SIG-M5 treated with dmso at 0.1 percent for 504 hours (cell line): Measurements from ENCODE around the gene FLT3.
"Not testable (repeated sequence)": the region's sequence is repeated elsewhere in the genome, so short reads cannot be mapped to it uniquely, and the experiment has no call there.

Source experiments
- DNase-seq: peaks from one replicate; lab custom pipeline; 2025; ENCODE audit not compliant: unreplicated experiment; lab: John Stamatoyannopoulos, UW

FLT3 gene

DNA sequence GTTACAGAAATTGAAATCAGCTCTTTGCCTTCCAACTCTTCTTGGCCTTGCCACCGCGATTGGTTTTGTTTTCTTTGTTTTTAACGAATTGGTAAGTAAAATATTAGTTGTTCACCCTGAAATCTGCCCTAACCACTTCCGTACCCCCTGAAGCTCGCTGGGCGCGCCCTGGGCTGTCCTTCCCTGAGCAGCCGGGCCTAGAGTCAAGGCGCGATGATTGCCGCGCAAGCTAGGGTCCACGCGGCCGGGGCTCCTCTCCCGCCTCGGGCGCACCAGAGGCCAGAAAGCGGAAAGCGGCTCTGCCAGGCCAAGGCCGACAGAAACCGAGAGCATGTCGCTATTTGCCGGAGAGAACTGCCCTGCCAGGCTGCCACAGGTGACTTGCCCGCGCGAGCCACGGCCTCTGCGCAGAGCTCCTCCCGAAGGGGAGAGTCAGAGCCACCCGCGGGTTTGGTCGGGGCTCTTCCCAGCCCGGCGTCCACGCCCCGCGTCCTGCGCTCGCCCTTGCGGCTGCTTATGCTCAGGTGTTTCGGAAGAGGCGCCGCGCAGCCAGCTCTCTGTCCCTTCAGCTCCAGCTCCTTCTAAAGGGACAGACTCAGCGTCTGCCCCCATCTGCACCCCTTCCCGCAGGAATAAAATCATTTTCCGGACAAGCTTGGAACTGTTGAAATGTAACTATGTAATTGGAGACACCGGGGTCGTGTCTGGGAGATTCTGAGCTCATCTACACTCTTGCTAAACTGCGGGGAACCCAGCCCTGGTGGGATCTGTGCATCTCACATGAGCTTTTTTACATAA, 124.6 kb downstream of the FLT3 start:
- no peak for DNase-seq

DNA sequence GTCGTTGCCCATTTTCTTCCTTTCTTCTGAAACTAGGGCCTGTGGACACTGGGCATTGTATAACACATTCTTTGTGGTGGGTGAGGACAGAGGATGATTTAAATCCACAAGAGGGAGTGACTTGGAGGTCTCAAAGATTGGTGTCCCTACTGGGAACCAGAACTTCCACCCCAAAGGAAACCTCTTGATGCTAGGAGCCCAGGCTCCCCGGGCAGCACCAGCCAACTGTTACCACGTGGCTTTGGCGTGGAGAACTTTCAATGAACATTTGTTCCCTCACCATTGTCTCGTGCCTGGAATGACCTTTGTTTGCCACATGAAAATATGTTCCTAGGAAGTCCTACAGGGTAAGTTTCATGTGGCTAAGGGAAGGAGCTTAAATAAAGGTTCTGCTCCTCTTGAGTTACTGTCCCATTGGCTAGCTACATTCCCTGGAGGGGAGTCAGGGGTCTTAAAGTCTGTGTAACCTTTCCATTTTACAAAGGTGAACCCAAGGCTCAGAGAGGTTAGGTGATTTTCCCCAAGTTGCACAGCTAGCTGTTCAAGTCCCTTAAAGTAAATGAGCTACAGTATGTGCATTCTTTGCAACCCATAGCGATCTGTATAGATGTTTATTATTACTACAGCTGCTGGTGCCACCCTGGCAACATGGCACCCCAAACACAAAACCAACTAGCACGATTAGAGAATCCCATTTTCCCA, 126.3 kb downstream of the FLT3 start:
- no peak for DNase-seq

DNA sequence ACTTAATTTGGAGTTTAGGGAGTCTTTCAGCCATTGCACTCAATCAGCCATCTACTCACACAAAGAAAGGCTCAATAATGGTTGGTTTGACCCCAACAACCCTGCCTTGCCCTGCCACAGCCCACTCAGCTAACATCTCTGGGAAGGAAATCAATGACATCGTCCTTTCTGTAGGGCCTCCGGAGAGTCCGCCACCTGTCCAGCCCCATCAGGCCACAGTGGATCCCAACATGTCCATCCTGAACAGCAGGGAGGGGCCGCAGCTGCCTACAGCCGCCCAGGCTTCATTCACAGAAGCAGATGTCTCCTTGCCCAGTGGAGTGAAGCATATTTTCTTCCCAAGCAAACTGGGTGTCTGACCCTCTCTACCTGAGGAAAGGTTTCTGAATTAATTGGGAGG, 127.1 kb downstream of the FLT3 start:
- DNase-seq: no peak

DNA sequence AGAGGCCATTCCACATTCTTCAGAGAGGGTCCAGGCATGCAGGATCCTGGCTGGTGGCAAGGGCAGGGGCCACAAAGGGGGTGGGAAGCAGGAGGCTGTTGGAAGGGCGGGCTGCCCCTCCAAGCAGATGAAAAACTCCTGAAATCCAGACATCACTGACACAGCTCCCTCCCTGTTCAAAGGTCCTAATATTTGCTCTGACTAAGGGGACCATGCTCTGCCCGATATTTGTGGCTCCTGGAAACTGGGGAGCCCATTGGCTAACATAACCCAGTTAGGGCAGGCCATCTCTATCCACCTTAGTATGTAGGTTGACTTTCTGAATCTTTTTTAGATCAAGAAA, 127.9 kb downstream of the FLT3 start:
- no peak for DNase-seq

DNA sequence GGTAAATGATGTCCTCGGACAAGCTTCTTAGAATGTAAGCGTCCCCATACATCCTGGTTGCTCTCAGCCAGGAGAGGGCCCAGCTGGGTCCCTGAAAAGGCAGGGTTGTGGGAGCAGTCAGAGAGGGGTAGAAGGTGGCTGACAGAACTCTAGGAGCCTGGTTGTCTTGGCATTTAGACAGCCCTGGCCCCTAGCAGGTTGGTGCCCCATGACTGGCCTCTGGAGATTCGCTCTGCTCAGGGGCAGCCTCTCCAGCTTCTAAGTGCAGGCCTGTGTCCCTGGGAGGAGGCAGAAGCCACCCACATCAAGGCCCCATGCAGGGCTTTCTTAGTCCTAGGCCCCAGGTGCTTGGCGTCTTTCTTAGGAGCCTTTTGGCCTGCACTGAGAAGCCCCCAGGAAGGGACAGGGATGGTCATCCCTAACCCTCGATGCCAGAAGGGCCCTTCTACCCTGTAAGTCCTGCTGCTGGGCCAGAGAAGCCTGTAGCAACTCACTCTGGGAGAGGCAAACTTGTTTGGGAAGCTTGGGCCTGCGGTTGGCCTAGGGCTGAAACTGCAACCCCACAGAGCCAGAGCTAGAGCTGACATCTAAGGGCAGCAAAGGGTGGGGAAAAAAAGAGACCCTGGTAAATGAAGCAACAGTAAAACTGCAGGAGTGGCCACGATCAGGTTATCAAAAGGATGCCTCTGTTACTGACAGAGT, 128.4 kb downstream of the FLT3 start:
- DNase-seq: no peak

DNA sequence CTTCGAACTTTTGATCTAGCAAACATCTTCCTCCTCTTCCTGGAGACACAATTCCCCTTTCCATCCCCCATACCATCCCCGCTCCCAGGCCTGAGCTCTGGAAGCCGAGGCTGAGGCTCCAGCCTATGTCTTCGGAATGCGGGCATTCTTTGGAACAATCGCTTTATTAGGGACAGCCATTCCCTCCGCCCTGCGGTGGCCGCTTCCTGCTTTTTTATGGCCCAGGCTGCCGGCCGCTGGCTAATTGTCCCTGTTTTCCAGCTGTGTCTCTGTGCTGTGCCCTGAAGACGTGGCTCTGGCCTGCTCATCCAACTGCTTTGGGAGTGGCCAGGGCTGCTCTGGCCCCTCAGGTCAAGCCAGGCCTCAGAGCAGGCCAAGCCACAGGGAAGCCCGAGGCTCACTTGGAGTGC, 129.1 kb downstream of the FLT3 start:
- no peak for DNase-seq

DNA sequence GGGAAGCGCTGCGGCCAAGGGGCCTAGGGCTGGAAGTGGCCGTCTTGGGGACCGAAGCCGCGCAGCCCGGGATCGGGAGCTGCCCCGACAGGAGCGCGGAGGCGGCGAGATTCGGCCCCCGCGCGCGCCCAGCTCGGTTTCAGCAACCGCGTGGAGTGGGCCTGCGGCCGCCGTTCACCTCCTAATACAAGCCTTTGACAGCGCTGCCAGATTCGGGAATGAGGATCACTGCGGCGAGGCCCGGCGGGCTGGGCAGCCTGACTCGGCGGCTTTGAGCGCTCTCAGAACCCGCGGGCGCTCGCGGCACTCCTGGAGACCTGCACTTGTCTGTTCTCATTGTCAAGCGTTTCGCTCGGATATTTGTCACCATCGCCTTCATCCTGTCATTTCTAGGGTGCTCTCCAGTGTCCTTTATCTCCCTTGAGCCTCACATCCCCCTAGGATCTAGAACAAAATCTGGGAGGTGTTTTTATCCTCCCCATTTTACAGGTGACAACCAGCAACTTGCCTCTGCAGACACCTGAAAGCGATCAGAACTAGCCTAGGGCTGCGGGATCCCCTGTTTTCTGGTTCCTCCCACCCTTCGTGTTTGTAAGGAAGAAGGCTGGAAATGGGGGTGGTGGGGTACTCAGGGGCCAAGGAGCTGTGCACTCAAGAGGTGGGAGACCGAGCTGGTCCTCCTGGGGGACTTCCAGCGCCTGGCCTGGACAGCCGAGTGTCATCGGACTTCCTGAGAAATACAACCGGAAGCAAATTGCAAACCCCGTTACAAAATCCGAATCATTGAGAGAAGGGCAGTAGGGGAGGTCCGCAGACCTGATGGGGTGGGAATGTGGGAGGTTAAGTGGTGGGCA, 129.8 kb downstream of the FLT3 start:
- DNase-seq: no peak

DNA sequence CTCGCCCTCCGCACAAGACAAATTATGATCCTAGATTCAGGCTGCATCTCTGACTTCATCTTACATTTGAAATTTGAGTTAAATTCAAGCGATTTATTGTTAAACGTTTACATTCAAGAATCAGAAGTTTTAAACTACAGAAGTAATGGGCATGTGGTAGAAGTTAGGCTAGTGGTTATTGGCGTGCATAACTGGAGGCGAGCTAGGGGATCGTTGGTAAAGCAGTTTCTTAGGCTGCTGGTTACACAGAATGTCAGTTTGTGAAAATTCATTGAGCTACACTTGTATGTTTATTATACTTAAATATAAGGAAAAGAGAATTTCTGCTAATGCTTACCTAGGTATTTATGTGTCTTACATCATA, 130.5 kb downstream of the FLT3 start:
- no peak for DNase-seq

DNA sequence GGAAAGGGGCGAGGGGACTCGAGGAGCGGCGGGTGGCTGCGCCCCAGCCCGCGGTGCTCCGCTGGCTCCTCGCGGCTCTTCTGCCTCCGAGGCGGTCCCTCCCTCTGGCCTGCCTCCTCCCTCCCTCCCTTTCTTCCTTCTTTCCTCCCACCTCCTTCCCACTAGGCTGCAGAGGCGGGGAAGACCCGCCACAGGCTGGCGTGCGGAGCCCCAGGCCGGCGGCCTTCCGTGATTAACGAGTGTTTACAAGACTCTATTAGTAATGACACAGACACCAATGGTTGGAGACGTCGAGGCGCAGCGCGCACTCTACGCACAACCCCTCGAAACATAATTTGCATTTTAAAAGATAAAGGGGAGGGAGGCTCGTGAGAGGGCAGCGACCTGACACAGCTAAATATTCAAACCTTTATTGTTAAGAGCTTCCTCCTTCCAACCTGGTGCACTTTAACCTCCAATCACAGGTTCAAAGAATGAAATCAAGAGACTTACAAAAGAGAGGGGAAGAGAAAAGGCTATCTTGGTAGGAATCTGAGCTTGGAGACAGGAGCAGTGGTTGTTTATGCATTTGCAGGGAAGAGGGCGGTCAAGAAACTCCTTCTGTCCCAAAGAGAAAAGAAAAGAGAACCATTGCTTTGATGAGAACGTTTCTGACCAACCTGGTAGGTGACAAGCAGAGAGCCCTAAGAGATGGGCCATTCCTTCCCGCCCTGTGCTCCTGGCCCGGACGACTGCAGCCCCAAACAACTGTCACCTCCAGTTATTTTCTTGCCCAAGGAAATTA, 131.1 kb downstream of the FLT3 start, which contains the start of gene CDX2:
TSS of gene CDX2 (minus strand) at position 234 of the 784 bp plus-strand sequence. CDS start 309 bp downstream, outside the sequence.
- no peak for DNase-seq

DNA sequence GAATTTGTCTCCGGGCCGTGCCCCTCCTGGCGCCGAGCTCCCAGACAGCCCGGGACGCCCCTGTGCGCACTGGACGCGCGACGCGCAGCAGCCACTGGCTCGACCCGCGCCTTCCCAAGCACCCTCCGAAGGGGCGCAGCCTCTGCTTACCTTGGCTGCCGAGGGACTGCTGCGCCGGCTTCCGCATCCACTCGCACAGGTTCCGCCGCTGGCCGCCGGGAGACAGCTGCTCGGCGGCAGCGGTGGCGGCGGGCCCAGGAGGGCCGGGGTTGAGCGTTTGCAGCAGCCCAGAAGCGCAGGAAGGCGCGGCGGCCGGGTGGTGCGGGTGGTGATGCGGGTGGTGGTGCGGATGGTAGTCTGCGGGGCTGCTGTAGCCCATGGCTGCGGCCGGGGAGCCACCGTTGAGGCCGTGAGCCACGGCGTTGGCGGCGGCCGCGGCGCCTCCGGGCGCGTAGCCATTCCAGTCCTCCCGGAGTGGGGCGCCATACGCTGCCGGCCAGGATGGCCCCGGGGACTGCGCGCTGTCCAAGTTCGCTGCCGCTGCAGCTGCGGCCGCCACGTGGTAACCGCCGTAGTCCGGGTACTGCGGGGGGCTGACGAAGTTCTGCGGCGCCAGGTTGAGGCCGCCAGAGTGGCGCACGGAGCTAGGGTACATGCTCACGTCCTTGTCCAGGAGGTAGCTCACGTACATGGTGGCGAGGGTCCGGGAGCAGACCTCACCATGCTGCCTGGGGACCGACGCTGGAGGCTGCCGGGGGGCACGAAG, 131.9 kb downstream of the FLT3 start:
- no peak for DNase-seq

DNA sequence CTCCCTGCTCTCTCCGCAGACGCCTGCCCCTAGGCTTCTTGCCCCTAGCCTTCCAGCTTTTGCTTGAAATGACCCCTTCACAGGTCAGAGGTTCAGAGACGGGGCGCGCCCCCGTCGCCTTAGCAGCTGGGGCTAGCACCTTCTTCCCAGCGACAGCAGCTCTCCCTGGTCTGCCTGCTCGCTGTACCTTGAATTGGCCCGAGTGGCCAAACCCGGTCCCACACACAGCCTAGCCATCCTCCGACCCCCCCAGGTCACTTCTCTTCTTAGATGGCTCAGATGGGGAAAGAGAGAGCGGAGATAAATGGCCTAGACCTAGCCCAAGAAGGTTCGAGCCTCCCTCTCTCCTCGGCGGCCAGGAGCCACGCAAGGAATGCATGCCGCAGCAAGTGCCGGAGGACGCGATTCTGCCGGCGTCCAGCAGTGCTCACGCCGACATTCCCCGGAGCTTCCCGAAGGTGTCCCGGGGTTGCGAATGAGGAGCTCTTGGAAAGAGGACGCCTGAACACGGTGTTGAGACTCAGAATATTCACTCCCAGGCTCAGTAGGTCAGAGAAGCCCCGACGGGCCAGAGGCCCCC, 132.6 kb downstream of the FLT3 start:
- no peak for DNase-seq

DNA sequence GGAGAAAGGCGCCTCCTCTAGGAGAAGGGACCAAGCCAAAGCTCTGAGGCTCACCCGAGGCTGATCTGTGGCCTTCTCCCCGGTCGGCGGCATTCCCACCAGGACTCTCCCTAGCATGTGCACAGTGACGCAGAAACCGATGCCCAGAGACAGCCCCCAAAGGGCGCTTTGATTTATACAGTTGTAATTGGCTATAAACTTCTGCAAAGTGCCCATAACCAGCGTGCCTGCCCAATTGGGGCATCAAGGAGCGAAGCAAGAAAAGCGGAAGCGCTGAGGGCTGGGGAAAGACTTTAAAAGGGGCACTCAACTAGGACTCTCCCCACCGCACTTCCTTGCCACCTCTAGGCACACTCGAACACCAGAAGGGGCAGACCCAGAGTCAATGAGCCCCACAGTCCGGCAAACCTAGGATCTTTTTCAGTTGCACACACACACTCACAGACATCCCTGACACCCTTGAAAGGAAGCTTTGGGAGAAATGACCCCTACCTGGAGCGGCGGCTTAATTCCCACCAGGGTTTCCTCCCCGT, 133.1 kb downstream of the FLT3 start:
- no peak for DNase-seq

DNA sequence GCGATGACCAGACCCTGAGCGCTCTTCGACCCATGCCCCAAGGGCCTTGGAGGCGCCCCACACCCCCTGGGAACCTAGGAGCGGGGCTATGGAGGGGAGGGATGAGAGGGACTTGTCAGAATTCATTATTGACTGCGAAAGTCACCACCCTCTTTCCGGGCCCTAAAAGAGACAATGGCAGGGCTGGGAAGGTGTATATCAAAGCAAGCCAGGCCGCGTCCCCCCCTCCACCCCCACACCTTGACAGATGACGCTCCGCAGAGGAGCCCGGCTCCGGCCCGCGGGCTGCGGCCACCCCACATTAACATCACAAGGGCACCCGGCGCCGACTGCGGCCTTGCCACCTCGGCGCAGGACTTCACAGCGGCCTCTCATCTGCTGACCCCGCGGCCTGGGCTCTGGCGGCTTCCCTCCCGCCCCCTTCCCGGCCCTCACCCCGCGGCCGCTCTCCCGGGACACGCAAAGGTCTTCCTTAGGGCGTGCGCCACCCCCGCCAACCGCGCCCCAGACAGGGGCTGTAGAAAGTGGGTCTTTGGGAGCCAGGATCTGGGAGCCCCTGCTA, 133.7 kb downstream of the FLT3 start:
- no peak for DNase-seq

DNA sequence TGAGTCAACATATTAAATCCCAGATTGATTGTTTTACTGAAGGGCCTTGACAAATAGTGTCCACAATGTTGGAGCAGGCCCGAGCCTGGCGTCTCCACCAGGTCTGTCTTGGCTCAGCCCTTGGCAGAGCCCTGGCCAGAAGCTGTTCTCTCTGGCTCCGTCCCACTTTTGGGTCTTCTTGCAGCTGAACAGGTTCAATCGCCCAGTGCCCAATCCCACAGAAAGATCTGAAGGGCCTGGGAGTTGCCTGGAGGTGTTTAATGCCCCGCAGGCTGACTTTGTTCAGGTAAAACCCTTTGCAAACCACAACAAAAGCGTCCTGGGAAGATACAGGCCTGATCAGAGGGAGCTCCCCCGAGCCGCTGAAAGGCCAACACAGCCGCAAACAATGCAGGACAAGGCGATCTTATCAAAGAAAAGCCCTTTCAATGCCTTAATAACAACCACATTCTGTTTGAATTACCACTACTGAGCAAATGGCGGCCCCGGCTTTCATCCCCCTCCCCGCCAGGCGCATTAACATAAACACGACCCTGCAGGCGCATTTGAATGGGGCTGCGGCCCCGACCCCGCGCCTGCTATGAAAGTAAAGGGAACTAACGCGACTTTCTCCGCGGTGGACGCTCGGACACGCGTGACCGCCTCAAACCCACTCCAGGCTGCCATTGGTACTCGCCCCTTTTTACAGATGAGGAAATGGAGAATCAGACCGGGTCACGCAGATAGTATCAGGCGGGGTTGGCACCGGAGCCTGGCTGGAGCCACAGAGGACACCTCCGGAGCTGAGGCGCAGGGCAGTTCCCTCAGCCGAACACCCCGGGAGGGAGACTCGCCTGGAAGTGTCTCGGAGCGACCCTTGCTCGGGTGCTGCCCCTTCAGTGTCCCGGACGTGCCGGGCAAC, 134.4 kb downstream of the FLT3 start:
- DNase-seq: no peak

DNA sequence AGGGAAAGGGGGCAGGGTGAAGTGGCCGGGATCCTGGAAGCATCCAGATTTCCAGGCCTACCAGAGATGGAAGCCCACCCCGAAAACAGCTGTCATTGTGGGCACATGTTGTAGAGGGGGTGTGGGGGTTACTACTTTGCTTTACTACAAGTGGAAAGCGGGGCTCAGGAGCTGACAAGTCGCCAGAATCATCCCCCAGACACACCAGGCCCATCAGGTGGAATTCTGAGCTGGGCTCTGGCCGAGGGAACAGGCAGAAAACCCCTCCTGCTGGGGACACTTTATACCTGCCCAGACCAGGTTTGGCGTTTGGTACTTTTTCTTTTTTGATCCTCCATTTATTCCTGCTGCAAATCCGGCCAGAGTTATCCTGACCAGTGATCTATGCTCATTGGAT, 135.0 kb downstream of the FLT3 start:
- no peak for DNase-seq

DNA sequence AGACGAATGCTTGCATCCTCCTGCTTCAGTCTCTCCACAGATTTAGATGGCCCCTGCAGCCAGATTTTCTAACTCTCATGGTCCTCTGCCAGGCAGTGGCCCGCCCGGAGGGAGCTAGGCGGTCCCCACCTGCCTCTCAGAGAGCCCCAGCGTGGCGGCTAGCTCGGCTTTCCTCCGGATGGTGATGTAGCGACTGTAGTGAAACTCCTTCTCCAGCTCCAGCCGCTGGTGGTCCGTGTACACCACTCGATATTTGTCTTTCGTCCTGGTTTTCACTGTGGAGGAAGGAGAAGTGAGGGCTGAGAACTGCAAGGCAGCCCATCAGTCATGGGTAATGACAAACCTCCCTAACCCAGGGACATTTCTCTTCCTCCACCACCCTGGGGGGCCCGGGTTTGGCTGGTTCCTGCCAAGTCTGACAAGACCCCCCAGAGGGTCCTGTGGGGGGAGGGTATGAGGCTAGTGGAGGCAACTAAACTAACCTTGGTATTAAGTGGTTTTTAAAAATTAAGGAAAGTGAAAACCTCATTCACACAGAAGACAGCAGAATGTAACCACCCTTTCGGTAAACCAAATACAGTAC, 135.5 kb downstream of the FLT3 start:
- DNase-seq: no peak

DNA sequence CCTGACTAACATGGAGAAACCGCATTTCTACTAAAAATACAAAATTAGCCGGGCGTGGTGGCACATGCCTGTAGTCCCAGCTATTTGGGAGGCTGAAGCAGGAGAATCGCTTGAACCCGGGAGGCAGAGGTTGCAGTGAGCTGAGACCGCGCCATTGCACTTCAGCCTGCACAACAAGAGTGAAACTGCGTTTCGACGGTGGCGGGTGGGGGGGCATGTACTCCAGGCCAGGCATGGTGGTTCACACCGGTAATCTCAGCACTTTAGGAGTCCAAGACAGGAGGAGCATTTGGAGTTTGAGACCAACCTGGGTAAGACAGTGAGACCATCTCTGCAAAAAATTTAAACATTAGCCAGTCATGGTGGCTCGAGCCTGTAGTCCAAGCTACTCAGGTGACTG, 136.2 kb downstream of the FLT3 start:
- not testable (repeated sequence) for DNase-seq
